ENCODE results near the gene TCERG1L. TPM values are rescaled to one million over a fixed set of nuclear protein-coding genes. Genes with fewer than 3 reads are reported as not detected.
"Not testable (repeated sequence)": the region's sequence is repeated elsewhere in the genome, so short reads cannot be mapped to it uniquely, and the experiment has no call there.

Gene TCERG1L
- polyA plus RNA-seq, 1 donor from 2014 or later: 0.53 TPM

- Histone ChIP-seq H3K4me3 (ENCODE audit: low read length) (no peak overlapping the region), H3K27ac (ENCODE audit: low read length) (no peak overlapping the region), H3F3A (ENCODE audit: insufficient read depth, low read length, poor library complexity, severe bottlenecking) (no peaks in the 10 kb centered on the region), H3K79me2 (replicated peaks; ENCODE audit: insufficient read depth, low read length) (no peaks in the 10 kb centered on the region), H3K9me3 (ENCODE audit: low read length) (no peaks in the 10 kb centered on the region), H3K9me2 (ENCODE audit: insufficient read depth, low read length) (no peaks in the 10 kb centered on the region), H3K9ac (ENCODE audit: low read length) (no peak overlapping the region), H3K4me2 (ENCODE audit: low read length) (no peak overlapping the region), H2AFZ (ENCODE audit: low read depth, low read length) (no peak overlapping the region), H3K27me3 (ENCODE audit: insufficient read depth, low read depth, low read length) (no peaks in the 10 kb centered on the region), H3K36me3 (ENCODE audit: insufficient read depth, low read length) (no peaks in the 10 kb centered on the region), H4K20me1 (ENCODE audit: insufficient read depth) (no peaks in the 10 kb centered on the region)
- TF ChIP-seq CTCF (IDR thresholded peaks at IDR 0.05; ENCODE audit: poor library complexity, severe bottlenecking) (no peak), EZH2 (IDR thresholded peaks at IDR 0.05; ENCODE audit: borderline replicate concordance, insufficient read depth, low read length, poor library complexity, severe bottlenecking) (no peak), SMC3 (conservative IDR thresholded peaks at IDR 0.05; ENCODE audit: poor library complexity) (no peak), MXI1 (conservative IDR thresholded peaks at IDR 0.05; ENCODE audit: poor library complexity, severe bottlenecking) (no peak), POLR2AphosphoS5 (IDR thresholded peaks at IDR 0.05) (no peak), EP300 (conservative IDR thresholded peaks at IDR 0.05; ENCODE audit: poor library complexity, severe bottlenecking) (no peak), RAD21 (conservative IDR thresholded peaks at IDR 0.05) (no peak), TAF1 (IDR thresholded peaks at IDR 0.05; ENCODE audit: low read depth) (no peak), REST (IDR thresholded peaks at IDR 0.05; ENCODE audit: borderline replicate concordance) (no peak)
Measured at GRCh38 chr10:131237991-131238651, 73.4 kb downstream of the TCERG1L start.

DNA sequence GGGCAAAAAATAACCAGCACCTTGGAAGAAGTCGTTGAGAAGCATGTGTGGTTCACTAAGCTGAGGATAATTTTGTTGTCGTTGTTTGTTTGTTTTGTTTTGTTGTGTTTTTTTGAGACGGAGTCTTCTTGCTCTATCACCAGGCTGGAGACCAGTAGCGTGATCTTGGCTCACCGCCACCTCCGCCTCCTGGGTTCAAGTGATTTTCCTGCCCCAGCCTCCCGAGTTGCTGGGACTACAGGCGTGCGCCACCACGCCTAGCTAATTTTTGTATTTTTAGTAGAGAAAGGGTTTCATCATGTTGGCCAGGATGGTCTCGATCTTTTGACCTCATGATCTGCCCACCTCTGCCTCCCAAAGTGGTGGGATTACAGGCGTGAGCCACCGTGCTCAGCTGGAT, 76.9 kb downstream of the TCERG1L start:
- H2AFZ ChIP-seq (ENCODE audit: low read depth, low read length); H3K9ac ChIP-seq (ENCODE audit: low read length): not testable (repeated sequence)

More for the DNA sequence above, 76.9 kb downstream of the TCERG1L start:
- H3K4me2 ChIP-seq (ENCODE audit: low read length); H3K9me3 ChIP-seq (ENCODE audit: low read length); H3F3A ChIP-seq (ENCODE audit: insufficient read depth, low read length, poor library complexity, severe bottlenecking); H3K9me2 ChIP-seq (ENCODE audit: insufficient read depth, low read length); H3K79me2 ChIP-seq (replicated peaks; ENCODE audit: insufficient read depth, low read length); H3K27me3 ChIP-seq (ENCODE audit: insufficient read depth, low read depth, low read length); H3K27ac ChIP-seq (ENCODE audit: low read length); H3K4me3 ChIP-seq (ENCODE audit: low read length); H3K36me3 ChIP-seq (ENCODE audit: insufficient read depth, low read length); H4K20me1 ChIP-seq (ENCODE audit: insufficient read depth): not testable (repeated sequence)
